Keratinocyte (primary cell): ENCODE data around the gene FIZ1. TPM values are rescaled to one million over a fixed set of nuclear protein-coding genes. Genes with fewer than 3 reads are reported as not detected.

Source experiments
- DNase-seq: peaks from one replicate; pipeline ENCODE4 v3.0.0-alpha.2; 2011; ENCODE audit warnings: low read depth, missing footprints, low spot score
- FAIRE-seq: peaks from 2 replicates; lab custom pipeline; 2011; peaks lifted over from hg19 to GRCh38; lab: Jason Lieb, UNC
- H2AFZ ChIP-seq: 2 replicates; pipeline ENCODE4 v1.6.0; 2012; ENCODE audit warnings: low read length, control low read depth, inconsistent platforms; ENCODE audit not compliant: control insufficient read depth
- H3K27ac ChIP-seq: 2 replicates; pipeline ENCODE4 v1.5.1; 2011; ENCODE audit warnings: low read length; ENCODE audit not compliant: control insufficient read depth, insufficient read depth
- H3K27me3 ChIP-seq: 3 replicates; pipeline ENCODE4 v1.6.0; 2011; ENCODE audit warnings: low read length; ENCODE audit not compliant: control insufficient read depth, insufficient read depth; ENCODE audit errors: extremely low read depth
- H3K36me3 ChIP-seq, 2 experiments: 2 replicates in 1 of 2; 3 replicates in 1 of 2; pipeline ENCODE4 v1.5.1; 2011; ENCODE audit warnings: low read length in 2 of 2, mild to moderate bottlenecking in 1 of 2; ENCODE audit not compliant: control insufficient read depth in 2 of 2, insufficient read depth in 2 of 2; ENCODE audit errors: extremely low read depth in 1 of 2
- H3K4me1 ChIP-seq: 3 replicates; pipeline ENCODE4 v1.5.1; 2011; ENCODE audit warnings: low read length; ENCODE audit not compliant: control insufficient read depth, insufficient read depth; ENCODE audit errors: extremely low read depth
- H3K4me2 ChIP-seq: 3 replicates; pipeline ENCODE4 v1.6.0; 2011; ENCODE audit warnings: low read depth, low read length; ENCODE audit not compliant: control insufficient read depth, insufficient read depth; ENCODE audit errors: extremely low read depth
- H3K4me3 ChIP-seq, 3 experiments: fragments of 200-600 bp in 1 of 3; sonication (generic) in 1 of 3; 2 replicates in 2 of 3; 3 replicates in 1 of 3; pipeline ENCODE4 v1.5.1; 2011 to 2016; ENCODE audit warnings: low read length in 3 of 3, mild to moderate bottlenecking in 3 of 3, control low read depth in 2 of 3, inconsistent platforms in 1 of 3, low read depth in 1 of 3, mixed read lengths in 1 of 3, mixed run types in 1 of 3, moderate library complexity in 1 of 3; ENCODE audit not compliant: control insufficient read depth in 2 of 3, insufficient read depth in 2 of 3; ENCODE audit errors: extremely low read depth in 1 of 3
- H3K79me2 ChIP-seq: 2 replicates; pipeline ENCODE4 v1.6.0; 2012; ENCODE audit warnings: low read length; ENCODE audit not compliant: control insufficient read depth, insufficient read depth
- H3K9ac ChIP-seq: 3 replicates; pipeline ENCODE4 v1.6.0; 2011; ENCODE audit warnings: low read length; ENCODE audit not compliant: control insufficient read depth, insufficient read depth; ENCODE audit errors: extremely low read depth
- H3K9me1 ChIP-seq: 3 replicates; pipeline ENCODE4 v1.6.0; 2011; ENCODE audit warnings: low read length; ENCODE audit not compliant: control insufficient read depth, insufficient read depth; ENCODE audit errors: extremely low read depth
- H3K9me3 ChIP-seq: 2 replicates; pipeline ENCODE4 v1.5.1; 2012; ENCODE audit warnings: low read depth, low read length; ENCODE audit not compliant: control insufficient read depth
- H4K20me1 ChIP-seq: 3 replicates; pipeline ENCODE4 v1.6.0; 2011; ENCODE audit warnings: low read length; ENCODE audit not compliant: control insufficient read depth, insufficient read depth; ENCODE audit errors: extremely low read depth
- CTCF ChIP-seq, 3 experiments: IDR thresholded peaks in 1 of 3; conservative IDR thresholded peaks in 1 of 3; optimal IDR thresholded peaks in 1 of 3; 2 replicates in 2 of 3; 3 replicates in 1 of 3; pipeline versions ENCODE3 to v1.5.1; 2011; ENCODE audit warnings: low read length in 3 of 3, mild to moderate bottlenecking in 3 of 3, moderate library complexity in 2 of 3, control low read depth in 1 of 3, inconsistent platforms in 1 of 3; ENCODE audit not compliant: insufficient read depth in 2 of 3; ENCODE audit errors: extremely low read depth in 1 of 3
- EZH2 ChIP-seq: IDR thresholded peaks from one replicate; pipeline ENCODE4 v1.6.1; 2012; ENCODE audit warnings: inconsistent platforms, mild to moderate bottlenecking, low read length, moderate library complexity
- dilution Hi-C: fragments of 300-500 bp; cut with MboI; formaldehyde crosslinking; loops from one replicate; pipeline ENCODE4 v1.7.0; 2020; ENCODE audit warnings: low sequenced_read_pairs; ENCODE audit not compliant: extremely low pct_ligation_motif_present
- polyA plus RNA-seq, 5 experiments: library from polyadenylated mRNA; depleted of rRNA in 3 of 5; stranded (reverse) in 3 of 5; stranded (forward) in 1 of 5; unstranded in 1 of 5; fragments of >200 nt; gene quantifications; 1 replicate in 1 of 5; 2 replicates in 3 of 5; 3 replicates in 1 of 5; pipeline versions ENCODE4 v1.2.1 to v1.2.3, GENCODE V29; 2011 to 2012; ENCODE audit warnings: missing spikeins in 2 of 5, low read depth in 1 of 5, low replicate concordance in 1 of 5

Gene FIZ1
- polyA plus RNA-seq, 1 donor (not counting 4 experiments of a cell fraction or from before 2014, with no cell fraction given): 2.7 TPM

- Histone ChIP-seq H3K27me3 (no peaks in the 10 kb centered on the region), H3K9ac (peak within 1 kb of the TSS; percentile 88), H3K4me1 (peaks cover 37% of the 10 kb centered on the region), H2AFZ (peak within 1 kb of the TSS; percentile 49), H3K9me3 (no peaks in the 10 kb centered on the region), H4K20me1 (no peaks in the 10 kb centered on the region), H3K4me3 (peak within 1 kb of the TSS; percentile 74 to 92 (median 90)), H3K36me3 (peaks cover 8 to 16% of the 10 kb centered on the region in 2 experiments), H3K9me1 (no peaks in the 10 kb centered on the region), H3K27ac (peak within 1 kb of the TSS; percentile 64), H3K4me2 (peak within 1 kb of the TSS; percentile 90), H3K79me2 (peaks cover 37% of the 10 kb centered on the region)
- no peak for DNase-seq
- TF ChIP-seq EZH2 (no peak), CTCF (optimal IDR thresholded peaks at IDR 0.05 in 1 of 3, IDR thresholded peaks at IDR 0.05 in 1 of 3, conservative IDR thresholded peaks at IDR 0.05 in 1 of 3; ENCODE audit: extremely low read depth in 1 of 3, insufficient read depth in 2 of 3, low read length in 3 of 3) (no peak)
- FAIRE-seq: peak; percentile 74
- dilution Hi-C loops: no loop called here
These were observed 43.9 kb upstream of the FIZ1 start, which contains the start of gene ZNF581 for GRCh38 chr19:55643003-55643886. Gene ZNF581, plus strand, starts transcription at chr19:55643649. Its CDS starts 923 bp downstream, at chr19:55644572.

DNA sequence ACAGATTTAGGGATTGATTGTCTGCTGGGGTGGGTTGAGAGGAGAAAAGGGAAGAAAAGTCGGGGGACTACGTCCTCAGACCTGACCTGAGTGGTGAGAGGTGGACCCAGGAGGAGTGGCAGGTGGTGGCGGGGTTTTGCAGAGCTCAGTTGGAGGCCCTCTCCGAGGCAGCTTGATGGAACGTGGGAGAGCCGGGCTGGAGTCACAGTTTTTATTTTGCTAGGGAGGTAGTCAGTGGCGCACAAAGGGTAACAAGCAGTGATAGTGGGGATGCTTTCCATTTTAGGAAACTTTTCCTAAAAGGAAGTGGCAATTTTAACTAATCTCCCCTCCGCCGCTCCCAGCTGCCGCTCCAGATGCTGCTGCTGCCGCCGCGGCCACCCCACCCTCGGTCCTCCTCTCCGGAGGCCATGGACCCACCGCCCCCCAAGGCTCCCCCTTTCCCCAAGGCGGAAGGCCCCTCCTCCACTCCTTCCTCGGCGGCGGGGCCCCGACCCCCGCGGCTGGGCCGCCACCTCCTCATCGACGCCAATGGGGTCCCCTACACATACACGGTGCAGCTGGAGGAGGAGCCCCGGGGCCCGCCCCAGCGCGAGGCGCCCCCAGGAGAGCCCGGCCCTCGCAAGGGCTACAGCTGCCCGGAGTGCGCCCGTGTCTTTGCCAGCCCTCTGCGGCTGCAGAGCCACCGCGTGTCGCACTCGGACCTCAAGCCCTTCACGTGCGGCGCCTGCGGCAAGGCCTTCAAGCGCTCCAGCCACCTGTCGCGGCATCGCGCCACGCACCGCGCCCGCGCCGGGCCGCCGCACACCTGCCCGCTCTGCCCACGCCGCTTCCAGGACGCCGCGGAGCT, 43.1 kb upstream of the FIZ1 start:
- H3K9ac ChIP-seq: peak overlapping the region; percentile 88
- peak overlapping the region; percentile 90 for H3K4me2 ChIP-seq
- peaks cover 8 to 16% of the 10 kb centered on the region in 2 experiments for H3K36me3 ChIP-seq
- H4K20me1 ChIP-seq: no peaks in the 10 kb centered on the region
- no peak overlapping the region for H2AFZ ChIP-seq
- dilution Hi-C loops: no loop called here
- no peaks in the 10 kb centered on the region for H3K27me3 ChIP-seq
- peak overlapping the region; percentile 74 to 92 (median 90) for H3K4me3 ChIP-seq
- no peaks in the 10 kb centered on the region for H3K9me3 ChIP-seq
- peak overlapping the region; percentile 45 for H3K27ac ChIP-seq
- no peaks in the 10 kb centered on the region for H3K9me1 ChIP-seq
- H3K4me1 ChIP-seq: peaks cover 33% of the 10 kb centered on the region
- no peak for TF ChIP-seq EZH2
- no peak for TF ChIP-seq CTCF (optimal IDR thresholded peaks at IDR 0.05 in 1 of 3, IDR thresholded peaks at IDR 0.05 in 1 of 3, conservative IDR thresholded peaks at IDR 0.05 in 1 of 3; ENCODE audit: extremely low read depth in 1 of 3, insufficient read depth in 2 of 3, low read length in 3 of 3)
- no peak for FAIRE-seq
- no peak for DNase-seq
- H3K79me2 ChIP-seq: peaks cover 44% of the 10 kb centered on the region
